Measurements from ENCODE around the gene CHN2. TPM values are rescaled to one million over a fixed set of nuclear protein-coding genes. Genes with fewer than 3 reads are reported as not detected.

The CHN2 gene
- total RNA-seq, 2 donors from 2014 or later = 7.0 to 29.1 TPM

GRCh38 chr7:29302666-29303395 is 108.3 kb downstream of the CHN2 start:
- DNase-seq (ENCODE audit: low spot score) = no peak
- no peaks in the 10 kb centered on the region for H3K27me3 ChIP-seq (replicated peaks; ENCODE audit: insufficient read depth)
- 94% methylated on average over 12 of the region's 12 CpGs for WGBS
- no peaks in the 10 kb centered on the region for H3K9me3 ChIP-seq
- H3K4me1 ChIP-seq (replicated peaks) = no peaks in the 10 kb centered on the region
- H3K27ac ChIP-seq = no peak overlapping the region
- intact Hi-C loops (cut with DNase I) = no loop called here
- TF ChIP-seq CTCF (IDR thresholded peaks at IDR 0.05) = no peak
- TF ChIP-seq POLR2AphosphoS5 (IDR thresholded peaks at IDR 0.05) = no peak
- TF ChIP-seq POLR2A (IDR thresholded peaks at IDR 0.05) = no peak
- H3K36me3 ChIP-seq = no peaks in the 10 kb centered on the region
- no peak overlapping the region for H3K4me3 ChIP-seq

- no peaks in the 10 kb centered on the region for H3K36me3 ChIP-seq
- TF ChIP-seq CTCF (IDR thresholded peaks at IDR 0.05) (no peak), POLR2AphosphoS5 (IDR thresholded peaks at IDR 0.05) (no peak), POLR2A (IDR thresholded peaks at IDR 0.05) (no peak)
- H3K27me3 ChIP-seq (replicated peaks; ENCODE audit: insufficient read depth) = no peaks in the 10 kb centered on the region
- H3K4me1 ChIP-seq (replicated peaks) = no peaks in the 10 kb centered on the region
- 67% methylated on average over 6 of the region's 6 CpGs for WGBS
- no peak overlapping the region for H3K4me3 ChIP-seq
- no peak overlapping the region for H3K27ac ChIP-seq
- no peaks in the 10 kb centered on the region for H3K9me3 ChIP-seq
- no peak for DNase-seq (ENCODE audit: low spot score)
- intact Hi-C loops (cut with DNase I) = no loop called here
Measured at GRCh38 chr7:29304756-29305155, 110.2 kb downstream of the CHN2 start.

GRCh38 chr7:29306319-29306991 is 111.9 kb downstream of the CHN2 start:
- Histone ChIP-seq H3K9me3 (no peaks in the 10 kb centered on the region), H3K4me3 (no peak overlapping the region), H3K27ac (no peak overlapping the region), H3K4me1 (replicated peaks) (no peaks in the 10 kb centered on the region), H3K36me3 (no peaks in the 10 kb centered on the region), H3K27me3 (replicated peaks; ENCODE audit: insufficient read depth) (no peaks in the 10 kb centered on the region)
- DNase-seq (ENCODE audit: low spot score) = no peak
- intact Hi-C loops (cut with DNase I) = no loop called here
- WGBS = 79% methylated on average over 5 of the region's 5 CpGs
- no peak for TF ChIP-seq POLR2A (IDR thresholded peaks at IDR 0.05)

GRCh38 chr7:29308424-29308823 is 113.8 kb downstream of the CHN2 start:
- DNase-seq (ENCODE audit: low spot score) = no peak
- Histone ChIP-seq H3K27me3 (replicated peaks; ENCODE audit: insufficient read depth) (no peaks in the 10 kb centered on the region), H3K27ac (no peak overlapping the region), H3K4me1 (replicated peaks) (no peaks in the 10 kb centered on the region), H3K4me3 (no peak overlapping the region), H3K36me3 (no peaks in the 10 kb centered on the region), H3K9me3 (no peaks in the 10 kb centered on the region)
- TF ChIP-seq CTCF (IDR thresholded peaks at IDR 0.05) (no peak), POLR2A (IDR thresholded peaks at IDR 0.05) (no peak), POLR2AphosphoS5 (IDR thresholded peaks at IDR 0.05) (no peak)
- 93% methylated on average over 6 of the region's 6 CpGs for WGBS
- intact Hi-C loops (cut with DNase I) = no loop called here

- no peaks in the 10 kb centered on the region for H3K4me1 ChIP-seq (replicated peaks)
- no peaks in the 10 kb centered on the region for H3K9me3 ChIP-seq
- TF ChIP-seq POLR2AphosphoS5 (IDR thresholded peaks at IDR 0.05) (no peak), POLR2A (IDR thresholded peaks at IDR 0.05) (no peak), CTCF (IDR thresholded peaks at IDR 0.05) (no peak)
- intact Hi-C loops (cut with DNase I) = no loop called here
- no peak overlapping the region for H3K4me3 ChIP-seq
- WGBS = 90% methylated on average over 9 of the region's 9 CpGs
- no peaks in the 10 kb centered on the region for H3K27me3 ChIP-seq (replicated peaks; ENCODE audit: insufficient read depth)
- H3K27ac ChIP-seq = no peak overlapping the region
- no peak for DNase-seq (ENCODE audit: low spot score)
- no peaks in the 10 kb centered on the region for H3K36me3 ChIP-seq
Measured at GRCh38 chr7:29309041-29309854, 114.7 kb downstream of the CHN2 start.

Data from prostate gland (tissue), 2 donors.